SK-N-SH (cell line): ENCODE results near the gene FAM234A. TPM values are rescaled to one million over a fixed set of nuclear protein-coding genes. Genes with fewer than 3 reads are reported as not detected.

Experiments
- CTCF ChIA-PET: fragments of 300-600, 350-600 bp; formaldehyde crosslinking; extraction: SDS; loops from one replicate; lab custom pipeline; 2021; lab: Yijun Ruan, JAX
- POLR2A ChIA-PET: fragments of 350-600 bp; sonication (Branson Sonifier 250); formaldehyde crosslinking; extraction: SDS; loops from one replicate; lab custom pipeline; 2020; ENCODE audit warnings: antibody characterized with exemption, inconsistent platforms; lab: Yijun Ruan, JAX
- DNase-seq: peaks from one replicate; pipeline ENCODE4 v3.0.0; 2012
- H2AFZ ChIP-seq: fragments of 200-600 bp; sonication (generic); 2 replicates; pipeline ENCODE4 v1.8.1; 2016; ENCODE audit warnings: antibody characterized with exemption, mild to moderate bottlenecking, low read depth
- H3F3A ChIP-seq: fragments of 200-600 bp; sonication (generic); replicated peaks from 2 replicates; pipeline ENCODE3; 2016; ENCODE audit warnings: antibody characterized with exemption, mild to moderate bottlenecking; ENCODE audit not compliant: insufficient read depth
- H3K27ac ChIP-seq, 2 experiments: fragments of 200-500 bp in 1 of 2; fragments of 200-600 bp in 1 of 2; sonication (Bioruptor generic) in 1 of 2; sonication (generic), shearing (Covaris generic) in 1 of 2; 2 replicates each; pipeline versions ENCODE4 v1.5.1 to v1.6.1; 2014 to 2016; ENCODE audit warnings: low read depth in 2 of 2, inconsistent platforms in 1 of 2, low read length in 1 of 2, mild to moderate bottlenecking in 1 of 2, mixed read lengths in 1 of 2
- H3K27me3 ChIP-seq: fragments of 200-600 bp; sonication (generic), shearing (Covaris generic); 2 replicates; pipeline ENCODE4 v1.6.1; 2016; ENCODE audit warnings: mixed run types; ENCODE audit not compliant: insufficient read depth
- H3K36me3 ChIP-seq, 2 experiments: fragments of 200-500 bp in 1 of 2; fragments of 200-600 bp in 1 of 2; sonication (Bioruptor generic) in 1 of 2; sonication (generic) in 1 of 2; replicated peaks in 1 of 2; 2 replicates each; pipeline versions ENCODE3 to v1.5.1; 2014 to 2016; ENCODE audit warnings: low read length in 1 of 2, mild to moderate bottlenecking in 1 of 2; ENCODE audit not compliant: insufficient read depth in 2 of 2, control insufficient read depth in 1 of 2
- H3K4me1 ChIP-seq, 2 experiments: fragments of 200-500 bp in 1 of 2; fragments of 200-600 bp in 1 of 2; sonication (Bioruptor generic) in 1 of 2; sonication (generic), shearing (Covaris generic) in 1 of 2; 2 replicates each; pipeline versions ENCODE4 v1.5.1 to v1.6.1; 2014 to 2016; ENCODE audit warnings: low read depth in 1 of 2, low read length in 1 of 2, mixed run types in 1 of 2; ENCODE audit not compliant: insufficient read depth in 2 of 2, control insufficient read depth in 1 of 2
- H3K4me2 ChIP-seq: fragments of 200-600 bp; sonication (generic), shearing (Covaris generic); 2 replicates; pipeline ENCODE4 v1.6.1; 2017; ENCODE audit warnings: mixed run types
- H3K4me3 ChIP-seq, 2 experiments: fragments of 200-500 bp in 1 of 2; fragments of 200-600 bp in 1 of 2; sonication (Bioruptor generic) in 1 of 2; sonication (generic), shearing (Covaris generic) in 1 of 2; 2 replicates each; pipeline versions ENCODE4 v1.5.1 to v1.8.1; 2014 to 2016; ENCODE audit warnings: low read depth in 2 of 2, inconsistent platforms in 1 of 2, low read length in 1 of 2, mild to moderate bottlenecking in 1 of 2, mixed read lengths in 1 of 2, moderate library complexity in 1 of 2
- H3K79me2 ChIP-seq: fragments of 200-600 bp; sonication (generic); 2 replicates; pipeline ENCODE4 v1.8.1; 2017; ENCODE audit warnings: mild to moderate bottlenecking; ENCODE audit not compliant: insufficient read depth
- H3K9ac ChIP-seq: fragments of 200-600 bp; sonication (generic); 2 replicates; pipeline ENCODE4 v1.6.1; 2017; ENCODE audit warnings: mixed run types
- H3K9me2 ChIP-seq: fragments of 200-600 bp; sonication (generic); 2 replicates; pipeline ENCODE4 v1.6.1; 2017; ENCODE audit warnings: mixed run types
- H3K9me3 ChIP-seq: fragments of 200-600 bp; sonication (generic); 2 replicates; pipeline ENCODE4 v1.6.1; 2017; ENCODE audit warnings: mixed run types, mild to moderate bottlenecking, moderate library complexity
- H4K20me1 ChIP-seq: fragments of 200-600 bp; sonication (generic); 2 replicates; pipeline ENCODE4 v1.6.1; 2017; ENCODE audit warnings: mild to moderate bottlenecking, mixed run types; ENCODE audit not compliant: insufficient read depth
- CHD2 ChIP-seq: fragments of 150-350 bp; IDR thresholded peaks from 2 replicates; pipeline ENCODE4 v1.6.1; 2018; ENCODE audit warnings: low read length; ENCODE audit not compliant: partially characterized antibody
- CTCF ChIP-seq: fragments of 200-600 bp; sonication (generic); IDR thresholded peaks from 2 replicates; pipeline ENCODE4 v1.6.1; 2017; ENCODE audit warnings: antibody characterized with exemption, mild to moderate bottlenecking, moderate library complexity
- ELF1 ChIP-seq: IDR thresholded peaks from 2 replicates; pipeline ENCODE4 v1.4.0; 2012
- EP300 ChIP-seq, 2 experiments: IDR thresholded peaks; 2 replicates each; pipeline versions ENCODE4 v1.4.0 to v1.6.1; 2012; ENCODE audit warnings: borderline replicate concordance in 1 of 2, low read depth in 1 of 2, low read length in 1 of 2
- FOSL2 ChIP-seq: IDR thresholded peaks from 2 replicates; pipeline ENCODE4 v1.4.0; 2012; ENCODE audit warnings: low read depth, mild to moderate bottlenecking, moderate library complexity, borderline replicate concordance
- FOXM1 ChIP-seq: IDR thresholded peaks from 2 replicates; pipeline ENCODE4 v1.4.0; 2012; ENCODE audit warnings: low read depth, mild to moderate bottlenecking
- GATA2 ChIP-seq: sonication (generic); formaldehyde crosslinking; IDR thresholded peaks from 2 replicates; pipeline ENCODE4 v1.5.0; 2020; ENCODE audit warnings: mild to moderate bottlenecking, missing genetic modification reagents
- JUND ChIP-seq: IDR thresholded peaks from 2 replicates; pipeline ENCODE4 v1.4.0; 2012
- MAX ChIP-seq: IDR thresholded peaks from 2 replicates; pipeline ENCODE4 v1.4.0; 2012; ENCODE audit warnings: low read depth
- MEF2A ChIP-seq: IDR thresholded peaks from 2 replicates; pipeline ENCODE4 v1.4.0; 2012; ENCODE audit warnings: low read depth, borderline replicate concordance
- NFIC ChIP-seq: IDR thresholded peaks from 2 replicates; pipeline ENCODE4 v1.4.0; 2012; ENCODE audit warnings: borderline replicate concordance
- RCOR1 ChIP-seq: fragments of 150-350 bp; IDR thresholded peaks from 2 replicates; pipeline ENCODE4 v1.6.1; 2017; ENCODE audit warnings: antibody characterized with exemption, low read length
- RFX5 ChIP-seq: IDR thresholded peaks from 2 replicates; pipeline ENCODE4 v1.6.1; 2012; ENCODE audit warnings: mild to moderate bottlenecking, improper control_type of control experiment, low read length
- SIN3A ChIP-seq: IDR thresholded peaks from 2 replicates; pipeline ENCODE4 v1.6.1; 2012; ENCODE audit warnings: low read depth, mild to moderate bottlenecking, low read length, moderate library complexity, borderline replicate concordance
- SMC3 ChIP-seq: IDR thresholded peaks from 2 replicates; pipeline ENCODE4 v1.6.1; 2012; ENCODE audit warnings: low read depth, low read length, improper control_type of control experiment
- USF2 ChIP-seq: fragments of 150-350 bp; IDR thresholded peaks from 2 replicates; pipeline ENCODE4 v1.6.1; 2017; ENCODE audit warnings: antibody characterized with exemption, low read length, low read depth, borderline replicate concordance
- ZBTB33 ChIP-seq: IDR thresholded peaks from 2 replicates; pipeline ENCODE4 v1.4.0; 2012; ENCODE audit warnings: low read depth, borderline replicate concordance
- WGBS: methylation state at CpG from one replicate; pipeline ENCODE4 v1.1.6; 2017; ENCODE audit warnings: low lambda C conversion rate; 5-methylcytosine and 5-hydroxymethylcytosine counted together
- polyA plus RNA-seq, 3 experiments: library from polyadenylated mRNA; depleted of rRNA; stranded (reverse); fragments of >200 nt; gene quantifications; 2 replicates each; pipeline ENCODE4 v1.2.3, GENCODE V29; 2012

FAM234A gene
- polyA plus RNA-seq, 1 of the 3 experiments (the other 2 are of a cell fraction), result 126 TPM

GRCh38 chr16:188674-189073 is 45.9 kb upstream of the FAM234A start:
- no peaks in the 10 kb centered on the region for H3K4me1 ChIP-seq
- peaks cover 17% of the 10 kb centered on the region for H3F3A ChIP-seq
- H3K36me3 ChIP-seq, result peaks cover 26 to 55% of the 10 kb centered on the region in 2 experiments
- H3K9me3 ChIP-seq, result no peaks in the 10 kb centered on the region
- H2AFZ ChIP-seq, result no peak overlapping the region
- H3K9me2 ChIP-seq, result no peaks in the 10 kb centered on the region
- H3K4me3 ChIP-seq, result no peak overlapping the region
- no peak overlapping the region for H3K9ac ChIP-seq
- 0 out of 2 replicates have a peak, but pooled peaks cover 11% of the 10 kb centered on the region for H4K20me1 ChIP-seq
- H3K4me2 ChIP-seq, result no peak overlapping the region
- no peak overlapping the region for H3K27ac ChIP-seq
- no peaks in the 10 kb centered on the region for H3K79me2 ChIP-seq
- ChIA-PET CTCF (interaction anchor here (0.8 to 2.2 kb wide), 5 partner anchors 8 to 174 kb away, joined by 3 to 6 read pairs (median 3); partner anchors contain the start of gene HBQ1), POLR2A (no interaction called here)
- DNase-seq, result peak; percentile 50
- TF ChIP-seq GATA2 (CRISPR knock-in tag) (no peak), CTCF (peak; percentile 22)
- no peaks in the 10 kb centered on the region for H3K27me3 ChIP-seq
- 86% methylated on average over 8 of the region's 8 CpGs for WGBS

GRCh38 chr16:189604-190186 is 44.9 kb upstream of the FAM234A start:
- POLR2A ChIA-PET, result no interaction called here
- TF ChIP-seq FOSL2 (no peak), FOXM1 (no peak), RFX5 (no peak), ELF1 (no peak), CHD2 (no peak), ZBTB33 (no peak), SMC3 (no peak), MEF2A (no peak), MAX (no peak), RCOR1 (no peak), GATA2 (CRISPR knock-in tag) (no peak), USF2 (no peak), EP300 (IDR thresholded peaks at IDR 0.05; ENCODE audit: borderline replicate concordance in 1 of 2, low read depth in 1 of 2, low read length in 1 of 2) (no peak), NFIC (no peak), CTCF (no peak), SIN3A (no peak), JUND (no peak)
- TF ChIP-seq, all 33 proteins: peak for 0
- Histone ChIP-seq H3K9me3 (no peaks in the 10 kb centered on the region), H3K4me3 (no peak overlapping the region), H2AFZ (no peak overlapping the region), H3F3A (peaks cover 14% of the 10 kb centered on the region), H3K79me2 (no peaks in the 10 kb centered on the region), H3K36me3 (peaks cover 32 to 56% of the 10 kb centered on the region in 2 experiments), H3K9ac (no peak overlapping the region), H3K9me2 (no peaks in the 10 kb centered on the region), H3K4me1 (no peaks in the 10 kb centered on the region), H3K4me2 (no peak overlapping the region), H4K20me1 (0 out of 2 replicates have a peak, but pooled peaks cover 14% of the 10 kb centered on the region), H3K27me3 (no peaks in the 10 kb centered on the region), H3K27ac (no peak overlapping the region)
- DNase-seq, result no peak
- 96% methylated on average over 26 of the region's 34 CpGs for WGBS
- CTCF ChIA-PET, result interaction anchor here (1.4 to 4.9 kb wide), 3 partner anchors 8 to 124 kb away, joined by 3 to 44 read pairs (median 6); partner anchors contain the start of gene HBQ1
